ENCODE data around the gene GRIK3. TPM values are rescaled to one million over a fixed set of nuclear protein-coding genes. Genes with fewer than 3 reads are reported as not detected.

Gene GRIK3
- polyA plus RNA-seq, 1 experiment: not detected

DNA sequence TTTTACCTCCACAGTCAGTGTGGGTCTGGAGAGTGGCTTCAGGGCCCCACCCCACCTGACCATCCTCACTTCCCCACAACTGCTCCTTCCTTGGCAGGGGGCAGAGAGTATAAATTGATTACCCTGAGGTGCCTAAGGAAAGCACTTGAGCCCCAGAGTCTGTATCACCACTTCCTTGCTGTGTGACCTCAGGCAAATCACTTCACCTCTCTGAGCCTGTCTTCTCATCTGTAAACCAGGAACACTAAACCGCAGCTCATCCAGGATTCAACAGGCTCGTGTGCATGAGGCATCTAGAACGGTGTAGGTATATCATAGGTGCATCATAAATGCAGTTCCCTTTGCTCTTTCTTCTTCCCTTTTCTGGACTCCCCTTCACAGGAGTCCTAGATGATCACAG is 43.4 kb downstream of the GRIK3 start:
- TF ChIP-seq, protein P1, sequence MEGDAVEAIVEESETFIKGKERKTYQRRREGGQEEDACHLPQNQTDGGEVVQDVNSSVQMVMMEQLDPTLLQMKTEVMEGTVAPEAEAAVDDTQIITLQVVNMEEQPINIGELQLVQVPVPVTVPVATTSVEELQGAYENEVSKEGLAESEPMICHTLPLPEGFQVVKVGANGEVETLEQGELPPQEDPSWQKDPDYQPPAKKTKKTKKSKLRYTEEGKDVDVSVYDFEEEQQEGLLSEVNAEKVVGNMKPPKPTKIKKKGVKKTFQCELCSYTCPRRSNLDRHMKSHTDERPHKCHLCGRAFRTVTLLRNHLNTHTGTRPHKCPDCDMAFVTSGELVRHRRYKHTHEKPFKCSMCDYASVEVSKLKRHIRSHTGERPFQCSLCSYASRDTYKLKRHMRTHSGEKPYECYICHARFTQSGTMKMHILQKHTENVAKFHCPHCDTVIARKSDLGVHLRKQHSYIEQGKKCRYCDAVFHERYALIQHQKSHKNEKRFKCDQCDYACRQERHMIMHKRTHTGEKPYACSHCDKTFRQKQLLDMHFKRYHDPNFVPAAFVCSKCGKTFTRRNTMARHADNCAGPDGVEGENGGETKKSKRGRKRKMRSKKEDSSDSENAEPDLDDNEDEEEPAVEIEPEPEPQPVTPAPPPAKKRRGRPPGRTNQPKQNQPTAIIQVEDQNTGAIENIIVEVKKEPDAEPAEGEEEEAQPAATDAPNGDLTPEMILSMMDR (IDR thresholded peaks at IDR 0.05; ENCODE audit: low read depth, low read length): no peak
- CTCF ChIA-PET: no interaction called here

DNA sequence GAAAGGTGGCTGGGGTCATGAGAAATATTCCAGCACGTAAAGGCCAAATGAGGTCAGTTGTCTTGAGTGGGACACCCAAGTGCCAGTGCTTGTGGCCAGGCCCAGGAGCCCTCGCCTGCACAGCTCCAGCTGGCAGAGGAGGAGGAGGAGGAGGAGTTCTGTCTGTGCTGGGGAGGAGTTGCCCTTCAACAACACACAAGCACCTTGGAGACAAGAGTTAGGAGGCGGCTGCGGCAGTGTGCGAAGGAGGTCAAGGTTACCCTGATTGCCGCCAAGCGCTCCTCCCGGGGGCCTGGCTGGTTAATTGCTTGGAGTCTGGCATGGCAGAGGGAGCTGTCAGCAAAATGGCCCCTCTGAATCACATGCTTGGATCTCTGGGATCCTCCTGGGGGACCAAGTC is 45.1 kb downstream of the GRIK3 start:
- ChIA-PET POLR2A (no interaction called here), CTCF (no interaction called here)
- no peaks in the 10 kb centered on the region for H3K27me3 ChIP-seq (ENCODE audit: control insufficient read depth, insufficient read depth, low read length)
- no peaks in the 10 kb centered on the region for H3K9me3 ChIP-seq (ENCODE audit: control insufficient read depth, insufficient read depth, low read length)
- TF ChIP-seq, protein P1 (IDR thresholded peaks at IDR 0.05; ENCODE audit: low read depth, low read length): no peak
- H3K27ac ChIP-seq (ENCODE audit: low read depth, low read length): no peak overlapping the region
- no peak for DNase-seq (ENCODE audit: low read depth, low spot score)
- no peak overlapping the region for H3K4me3 ChIP-seq (ENCODE audit: low read depth, low read length)

More for the DNA sequence above, 43.4 kb downstream of the GRIK3 start:
- POLR2A ChIA-PET: no interaction called here
- Histone ChIP-seq H3K4me3 (ENCODE audit: low read depth, low read length) (no peak overlapping the region), H3K27me3 (ENCODE audit: control insufficient read depth, insufficient read depth, low read length) (no peaks in the 10 kb centered on the region), H3K9me3 (ENCODE audit: control insufficient read depth, insufficient read depth, low read length) (no peaks in the 10 kb centered on the region), H3K27ac (ENCODE audit: low read depth, low read length) (no peak overlapping the region)
- no peak for DNase-seq (ENCODE audit: low read depth, low spot score)

DNA sequence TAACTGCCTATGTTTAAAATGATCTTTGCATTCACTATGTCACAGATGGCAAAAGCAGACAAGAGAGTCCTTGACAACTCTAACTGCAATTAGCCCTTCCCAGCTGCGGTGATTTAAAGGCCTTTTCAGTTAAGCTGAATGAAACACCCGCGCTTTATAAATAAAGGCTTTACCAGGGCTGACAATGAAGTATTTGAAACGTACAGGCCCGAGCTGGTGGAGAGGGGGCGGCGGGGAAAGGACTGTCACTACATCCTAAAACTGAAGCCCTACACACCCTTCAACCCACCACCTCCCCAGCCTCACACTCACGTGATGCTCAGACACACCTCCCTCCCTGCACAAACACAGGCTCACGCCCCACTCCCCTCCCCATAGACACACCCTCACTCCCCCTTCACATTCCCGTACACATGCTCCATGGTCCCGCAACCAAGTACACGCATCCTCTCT is 45.5 kb downstream of the GRIK3 start:
- ChIA-PET POLR2A (no interaction called here), CTCF (no interaction called here)
- no peak for DNase-seq (ENCODE audit: low read depth, low spot score)
- no peaks in the 10 kb centered on the region for H3K9me3 ChIP-seq (ENCODE audit: control insufficient read depth, insufficient read depth, low read length)
- H3K27ac ChIP-seq (ENCODE audit: low read depth, low read length): no peak overlapping the region
- TF ChIP-seq, protein P1 (IDR thresholded peaks at IDR 0.05; ENCODE audit: low read depth, low read length): no peak
- no peaks in the 10 kb centered on the region for H3K27me3 ChIP-seq (ENCODE audit: control insufficient read depth, insufficient read depth, low read length)
- no peak overlapping the region for H3K4me3 ChIP-seq (ENCODE audit: low read depth, low read length)

DNA sequence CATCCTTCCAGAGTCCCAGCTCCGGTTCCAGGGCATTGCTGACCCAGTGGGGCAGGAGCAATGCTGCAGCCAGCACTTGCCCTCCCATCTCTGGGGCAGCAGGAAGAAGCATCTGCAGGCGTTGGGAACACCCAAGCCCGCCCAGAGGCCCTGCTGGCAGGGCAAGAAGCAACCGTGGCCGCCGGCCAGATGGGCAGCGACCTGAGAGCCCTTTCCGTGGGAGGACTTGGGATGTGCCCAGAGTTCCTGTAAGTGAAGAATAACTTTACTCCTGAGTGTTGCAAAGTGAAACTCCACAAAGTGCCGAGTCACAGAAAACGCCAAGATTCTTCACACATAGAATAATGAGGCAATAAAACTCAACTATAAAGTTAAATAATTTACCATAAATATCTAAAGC is 46.0 kb downstream of the GRIK3 start:
- ChIA-PET CTCF (no interaction called here), POLR2A (no interaction called here)
- Histone ChIP-seq H3K27me3 (ENCODE audit: control insufficient read depth, insufficient read depth, low read length) (no peaks in the 10 kb centered on the region), H3K9me3 (ENCODE audit: control insufficient read depth, insufficient read depth, low read length) (no peaks in the 10 kb centered on the region), H3K27ac (ENCODE audit: low read depth, low read length) (no peak overlapping the region), H3K4me3 (ENCODE audit: low read depth, low read length) (no peak overlapping the region)
- DNase-seq (ENCODE audit: low read depth, low spot score): no peak
- TF ChIP-seq, protein P1 (IDR thresholded peaks at IDR 0.05; ENCODE audit: low read depth, low read length): no peak

DNA sequence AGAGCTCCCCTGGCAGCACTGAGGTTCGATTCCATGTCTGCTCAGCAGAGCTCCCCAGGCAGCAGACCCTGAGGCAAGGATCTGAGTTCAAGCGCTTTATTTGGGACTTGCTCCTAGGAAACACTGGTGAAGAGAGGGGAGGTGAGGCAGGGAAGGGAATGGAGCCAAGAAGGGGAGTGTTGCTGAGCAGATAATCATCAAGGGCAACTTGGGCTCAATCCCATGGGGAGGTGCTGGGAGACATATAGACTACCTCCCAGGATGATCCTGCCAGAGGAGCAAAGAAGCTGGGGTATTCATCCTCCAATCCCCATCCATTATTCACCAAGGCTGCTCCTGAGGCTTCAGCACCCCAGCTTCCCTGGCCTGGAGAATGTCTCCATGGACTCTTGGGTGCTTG is 47.0 kb downstream of the GRIK3 start:
- Histone ChIP-seq H3K4me3 (ENCODE audit: low read depth, low read length) (no peak overlapping the region), H3K27ac (ENCODE audit: low read depth, low read length) (no peak overlapping the region), H3K9me3 (ENCODE audit: control insufficient read depth, insufficient read depth, low read length) (no peaks in the 10 kb centered on the region), H3K27me3 (ENCODE audit: control insufficient read depth, insufficient read depth, low read length) (no peaks in the 10 kb centered on the region)
- DNase-seq (ENCODE audit: low read depth, low spot score): no peak
- CTCF ChIA-PET: no interaction called here
- TF ChIP-seq, protein P1 (IDR thresholded peaks at IDR 0.05; ENCODE audit: low read depth, low read length): no peak
- POLR2A ChIA-PET: no interaction called here

All from AG04450 (cell line).